Calu3 (cell line): ENCODE data around the gene ZNF740. TPM values are rescaled to one million over a fixed set of nuclear protein-coding genes. Genes with fewer than 3 reads are reported as not detected.

Source experiments
- BruUV-seq: library from RNA; stranded (reverse); fragments of 400-500 nt; replicated peaks from 2 replicates; lab custom pipeline; 2021; lab: Mats Ljungman, UMichigan
- CTCF ChIA-PET: fragments of 300-600 bp; sonication (Branson Sonifier 250); formaldehyde crosslinking; loops from one replicate; lab custom pipeline; 2022; ENCODE audit warnings: antibody characterized with exemption; lab: Charles Lee
- DNase-seq: peaks from one replicate; pipeline ENCODE4 v3.0.0; 2022
- H3K27ac Mint-ChIP-seq: one replicate; pipeline ENCODE4 v1.8.0; 2022; ENCODE audit warnings: mixed read lengths; ENCODE audit not compliant: unreplicated experiment
- H3K27me3 Mint-ChIP-seq: one replicate; pipeline ENCODE4 v1.8.0; 2022; ENCODE audit warnings: mixed read lengths; ENCODE audit not compliant: unreplicated experiment
- H3K36me3 Mint-ChIP-seq: one replicate; pipeline ENCODE4 v1.8.0; 2022; ENCODE audit warnings: mild to moderate bottlenecking, moderate library complexity, mixed read lengths; ENCODE audit not compliant: insufficient read depth, unreplicated experiment
- H3K4me1 Mint-ChIP-seq: one replicate; pipeline ENCODE4 v1.8.0; 2022; ENCODE audit warnings: mild to moderate bottlenecking, low read depth, mixed read lengths; ENCODE audit not compliant: unreplicated experiment
- H3K4me3 Mint-ChIP-seq: one replicate; pipeline ENCODE4 v1.8.0; 2022; ENCODE audit warnings: mild to moderate bottlenecking, low read depth, moderate library complexity, mixed read lengths; ENCODE audit not compliant: unreplicated experiment
- H3K9me3 Mint-ChIP-seq: one replicate; pipeline ENCODE4 v1.8.0; 2022; ENCODE audit warnings: low read depth, mixed read lengths; ENCODE audit not compliant: unreplicated experiment
- CTCF ChIP-seq: fragments of 200-600 bp; IDR thresholded peaks from one replicate; pipeline ENCODE4 v1.8.0; 2022; ENCODE audit warnings: antibody characterized with exemption; ENCODE audit not compliant: unreplicated experiment
- intact Hi-C: fragments of 100-400 bp; cut with micrococcal nuclease; formaldehyde crosslinking; loops from one replicate; pipeline ENCODE4 v1.10.0; 2022; ENCODE audit not compliant: unreplicated experiment
- total RNA-seq: library from RNA; stranded (reverse); gene quantifications from 2 replicates; pipeline ENCODE4 v1.2.3, GENCODE V29; 2022

The ZNF740 gene
- total RNA-seq, 1 experiment from 2014 or later, result 32.7 TPM

GRCh38 chr12:53225635-53226424 is 45.3 kb downstream of the ZNF740 start:
- peaks cover 41% of the 10 kb centered on the region for H3K36me3 Mint-ChIP-seq
- no TSS peak for BruUV-seq
- H3K4me3 Mint-ChIP-seq, result peak overlapping the region; percentile 22
- peaks cover 79% of the 10 kb centered on the region for H3K4me1 Mint-ChIP-seq
- CTCF ChIA-PET, result interaction anchor here (0.7 kb wide), 1 partner anchor 70 kb away, joined by 3 read pairs; the partner anchor contains the start of gene PFDN5
- H3K27ac Mint-ChIP-seq, result no peak overlapping the region
- DNase-seq, result no peak
- no peaks in the 10 kb centered on the region for H3K27me3 Mint-ChIP-seq
- no peaks in the 10 kb centered on the region for H3K9me3 Mint-ChIP-seq
- intact Hi-C loops, result no loop called here
- TF ChIP-seq CTCF, result no peak

GRCh38 chr12:53226815-53227214 is 46.3 kb downstream of the ZNF740 start:
- intact Hi-C loops, result no loop called here
- TF ChIP-seq CTCF, result no peak
- no peaks in the 10 kb centered on the region for H3K9me3 Mint-ChIP-seq
- CTCF ChIA-PET, result no interaction called here
- no peaks in the 10 kb centered on the region for H3K27me3 Mint-ChIP-seq
- no peak overlapping the region for H3K27ac Mint-ChIP-seq
- DNase-seq, result no peak
- BruUV-seq, result no TSS peak
- no peak overlapping the region for H3K4me3 Mint-ChIP-seq
- H3K4me1 Mint-ChIP-seq, result peaks cover 76% of the 10 kb centered on the region
- peaks cover 42% of the 10 kb centered on the region for H3K36me3 Mint-ChIP-seq

GRCh38 chr12:53227341-53227740 is 46.8 kb downstream of the ZNF740 start:
- no peak for DNase-seq
- no TSS peak for BruUV-seq
- H3K4me3 Mint-ChIP-seq, result no peak overlapping the region
- peaks cover 71% of the 10 kb centered on the region for H3K4me1 Mint-ChIP-seq
- intact Hi-C loops, result no loop called here
- no peaks in the 10 kb centered on the region for H3K27me3 Mint-ChIP-seq
- CTCF ChIA-PET, result no interaction called here
- H3K36me3 Mint-ChIP-seq, result peaks cover 41% of the 10 kb centered on the region
- H3K27ac Mint-ChIP-seq, result no peak overlapping the region
- no peaks in the 10 kb centered on the region for H3K9me3 Mint-ChIP-seq
- TF ChIP-seq CTCF, result no peak

- no peak overlapping the region for H3K27ac Mint-ChIP-seq
- intact Hi-C loops, result no loop called here
- H3K27me3 Mint-ChIP-seq, result no peaks in the 10 kb centered on the region
- CTCF ChIA-PET, result no interaction called here
- H3K9me3 Mint-ChIP-seq, result no peaks in the 10 kb centered on the region
- H3K4me3 Mint-ChIP-seq, result no peak overlapping the region
- BruUV-seq, result no TSS peak
- DNase-seq, result no peak
- peaks cover 46% of the 10 kb centered on the region for H3K36me3 Mint-ChIP-seq
- TF ChIP-seq CTCF, result no peak
- H3K4me1 Mint-ChIP-seq, result peaks cover 69% of the 10 kb centered on the region
Observed at GRCh38 chr12:53227836-53228235, 47.3 kb downstream of the ZNF740 start.
